ENCODE results near the gene FHOD3.

The FHOD3 gene

DNA sequence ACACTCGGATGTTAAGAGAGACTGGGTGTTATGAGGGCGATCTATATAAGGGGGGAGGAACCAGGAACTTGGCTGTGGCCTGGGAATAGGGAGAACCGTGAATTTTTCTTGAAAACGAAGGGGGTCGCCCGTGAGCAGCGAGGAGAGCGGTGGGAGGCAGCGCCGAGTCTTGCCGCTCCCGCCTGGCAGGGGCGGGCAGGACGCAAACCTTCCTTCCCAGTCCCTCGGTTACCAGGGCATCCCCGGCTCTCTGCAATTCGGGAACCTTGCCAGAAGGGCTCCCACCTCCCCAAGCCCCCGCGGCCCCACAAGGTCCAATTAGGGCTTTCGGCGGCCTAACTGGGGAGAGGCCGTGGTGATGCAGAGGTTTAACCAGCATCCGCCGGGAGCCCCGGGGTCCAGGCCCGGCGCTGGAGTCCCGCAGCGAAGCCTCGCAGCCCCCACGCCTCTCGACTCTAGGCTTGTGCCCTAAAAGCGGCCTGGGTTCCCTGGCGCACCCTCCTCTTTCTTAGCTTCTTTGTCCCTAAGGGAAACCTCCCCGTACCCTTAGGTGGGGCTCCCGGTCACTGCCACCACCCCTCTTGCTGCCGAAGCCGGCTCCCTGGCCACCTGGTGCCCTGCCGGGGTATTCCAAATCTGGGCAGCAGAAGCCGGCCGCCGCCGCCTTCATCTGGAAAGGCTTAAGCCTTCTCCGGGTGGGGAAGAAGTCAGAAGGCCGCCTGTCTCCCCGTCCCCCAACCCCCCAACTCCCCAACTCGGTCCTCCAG, 680 bp upstream of the FHOD3 start:
- no peak for DNase-seq (ENCODE audit: low read depth in 2 of 2)

DNA sequence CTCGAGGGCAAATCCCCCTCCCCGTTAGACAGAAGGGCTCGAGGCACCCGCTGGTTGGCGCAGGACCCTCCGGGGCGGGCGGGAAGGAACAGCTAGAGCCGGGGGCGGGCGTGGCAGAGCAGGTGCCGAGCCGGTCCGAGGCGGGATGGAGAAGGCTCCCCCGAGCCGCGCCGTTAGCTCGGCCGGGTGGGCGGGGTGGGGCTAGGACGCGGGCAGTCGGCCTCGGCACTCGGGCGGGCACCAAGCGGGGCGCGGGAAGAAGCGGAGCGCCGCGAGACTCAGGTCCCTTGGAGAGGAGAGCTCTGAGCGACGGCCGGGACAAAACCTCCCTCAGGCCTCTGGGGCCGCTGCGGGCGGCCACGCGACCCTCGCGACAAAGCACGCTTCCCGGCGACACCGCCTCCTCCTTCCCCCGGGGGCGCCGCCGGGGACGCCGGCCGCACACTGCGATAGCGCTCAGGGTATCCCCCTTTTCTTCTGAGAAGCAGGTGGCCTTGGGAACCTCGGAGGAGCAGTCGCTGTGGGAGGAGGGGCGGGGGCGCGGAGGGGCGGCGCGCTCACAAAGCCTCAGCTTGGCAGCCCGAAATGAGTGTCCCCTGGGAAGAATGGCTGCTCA, 721 bp downstream of the FHOD3 start:
- DNase-seq (ENCODE audit: low read depth in 2 of 2): no peak

DNA sequence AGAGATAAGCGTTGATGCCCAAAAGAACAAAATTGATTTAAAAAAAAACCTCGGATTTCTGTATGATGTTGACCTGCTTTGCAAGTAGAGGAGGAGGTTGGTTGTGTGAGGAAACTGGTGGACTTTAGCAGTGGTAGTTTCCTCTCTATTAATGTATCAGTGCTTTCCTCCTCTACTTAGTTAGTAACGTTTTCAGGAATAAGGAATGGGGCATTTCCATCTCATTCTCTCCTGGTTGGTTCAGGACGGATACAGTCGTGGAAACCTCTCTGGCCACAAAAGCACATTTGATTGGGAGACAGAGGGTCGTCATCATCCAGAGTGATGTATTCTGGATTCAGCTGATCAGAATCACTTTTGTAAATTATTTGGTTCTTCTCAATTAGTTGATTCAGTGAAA, 1.5 kb downstream of the FHOD3 start:
- no peak for DNase-seq (ENCODE audit: low read depth in 2 of 2)

DNA sequence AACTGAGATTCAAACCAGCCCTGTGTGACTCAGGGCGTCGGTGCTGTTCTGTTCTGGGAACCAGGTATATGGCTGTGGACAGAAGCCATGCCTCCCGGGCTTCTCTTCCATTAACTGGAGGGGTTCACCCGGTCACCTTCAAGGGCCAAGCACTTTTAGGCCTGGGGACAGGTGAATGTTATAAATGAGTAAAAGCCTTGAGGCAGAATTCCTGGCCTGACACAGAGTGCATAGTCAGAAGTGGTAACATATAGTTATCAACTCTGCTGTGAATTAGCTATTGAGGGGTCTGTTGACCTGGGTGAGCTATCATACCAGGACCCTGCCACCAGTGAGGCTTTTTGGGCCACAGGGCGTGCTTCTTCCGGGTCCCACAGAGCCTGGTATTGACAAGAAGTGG, 2.7 kb downstream of the FHOD3 start:
- DNase-seq (ENCODE audit: low read depth in 2 of 2): no peak

DNA sequence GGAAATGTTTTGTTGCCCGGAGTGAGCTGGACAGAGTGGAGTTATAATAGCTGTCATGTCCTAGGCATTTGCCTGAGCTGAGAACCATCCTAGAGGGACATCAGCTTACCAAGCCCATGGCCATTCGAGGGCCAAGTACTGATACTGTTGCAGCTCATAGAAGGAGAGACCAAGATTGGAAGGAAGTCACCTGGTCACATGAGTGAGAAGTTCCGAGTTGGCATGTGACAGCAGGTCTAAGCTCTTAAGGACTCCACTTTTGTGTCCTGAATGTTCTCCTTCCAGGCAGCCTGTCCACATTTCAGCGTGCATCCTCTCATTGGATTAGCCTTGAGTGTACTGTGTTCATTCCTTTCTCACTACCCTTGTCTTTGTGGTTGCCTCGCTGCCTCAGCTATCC, 4.4 kb downstream of the FHOD3 start:
- no peak for DNase-seq (ENCODE audit: low read depth in 2 of 2)

DNA sequence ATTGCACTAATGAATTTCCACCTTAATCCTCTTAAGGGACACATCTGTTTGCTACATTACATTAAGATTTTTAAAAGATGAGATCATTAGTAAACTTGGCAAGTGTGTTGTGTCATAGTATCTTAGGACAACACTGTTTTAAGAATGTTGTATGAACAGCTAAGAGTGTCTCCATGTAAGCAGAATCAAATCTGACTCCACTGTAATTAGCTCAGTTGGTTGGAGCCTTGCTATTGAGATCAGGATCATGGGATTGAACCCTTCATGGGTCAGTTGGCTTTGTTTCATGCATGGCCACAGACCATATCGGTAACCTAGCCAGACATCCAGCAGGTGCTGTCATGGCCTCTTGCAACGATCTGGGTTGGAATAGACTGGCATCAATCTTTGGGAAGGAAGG, 5.2 kb downstream of the FHOD3 start:
- no peak for DNase-seq (ENCODE audit: low read depth in 2 of 2)

DNA sequence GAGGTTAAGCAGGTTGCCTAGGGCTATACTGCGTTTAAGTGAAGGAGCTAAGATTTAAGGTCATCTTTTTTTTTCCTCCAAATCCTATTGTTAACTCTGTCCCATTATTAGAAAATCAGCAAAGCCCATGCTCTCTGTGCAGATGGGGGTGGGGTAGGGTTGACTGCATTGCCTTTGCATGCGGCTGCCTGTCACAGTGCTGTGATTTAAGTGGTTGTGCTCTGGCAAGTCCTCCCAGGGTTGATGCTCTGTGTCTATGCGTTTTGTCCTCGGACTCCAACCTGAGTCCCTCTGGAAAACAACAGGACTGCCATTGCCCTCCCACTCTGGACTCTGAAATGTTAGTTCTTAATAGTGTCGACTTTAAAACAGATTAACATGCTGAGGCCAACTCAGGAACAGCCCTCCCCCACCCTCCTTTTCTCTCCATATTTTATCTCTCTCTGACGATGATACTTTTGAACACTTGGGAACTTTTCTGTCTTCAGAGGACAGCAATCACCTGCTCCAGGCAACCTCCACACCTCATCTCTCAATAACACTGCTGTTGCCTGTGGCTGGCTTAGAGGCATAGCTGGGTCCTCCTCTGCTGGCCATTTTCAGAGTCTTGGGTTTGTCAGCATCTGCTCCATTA, 5.8 kb downstream of the FHOD3 start:
- no peak for DNase-seq (ENCODE audit: low read depth in 2 of 2)

DNA sequence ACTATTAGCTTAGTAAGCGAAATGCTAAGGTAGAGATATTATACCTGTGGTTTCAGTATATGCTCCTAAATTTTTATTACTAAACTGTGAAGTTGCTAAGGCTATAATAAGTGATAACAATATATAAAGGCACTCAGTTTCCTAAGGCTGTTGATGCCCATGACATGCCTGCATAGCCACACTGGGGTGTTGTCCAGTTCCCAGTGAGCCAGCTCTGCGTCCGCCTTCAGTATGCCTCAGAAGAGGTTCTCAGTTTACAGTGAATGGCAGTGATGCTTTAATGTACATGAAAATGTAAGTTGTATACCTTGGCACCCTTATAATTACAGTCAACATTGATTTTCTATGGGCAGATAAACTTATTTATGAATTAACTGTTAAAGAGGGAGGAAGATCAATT, 7.2 kb downstream of the FHOD3 start:
- DNase-seq (ENCODE audit: low read depth in 2 of 2): no peak

DNA sequence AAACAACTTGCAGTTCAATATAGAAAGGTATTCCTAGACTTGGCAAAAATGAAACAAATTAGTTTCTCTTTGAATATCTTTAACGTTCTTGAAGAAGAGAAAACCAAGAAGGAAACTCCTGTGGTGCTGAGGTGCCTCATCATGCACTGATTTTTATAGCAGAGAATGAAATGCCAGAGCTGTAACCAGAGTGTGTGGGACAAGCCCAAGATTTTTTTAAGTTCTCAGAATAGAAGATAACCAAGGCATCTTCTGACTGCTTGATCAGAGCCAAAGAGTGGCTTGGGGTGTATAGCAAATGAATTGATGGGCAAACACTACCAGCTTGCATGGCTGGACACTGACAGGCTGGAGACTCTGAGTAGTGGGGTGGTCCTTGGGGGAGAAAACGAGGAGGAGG, 7.9 kb downstream of the FHOD3 start:
- DNase-seq (ENCODE audit: low read depth in 2 of 2): no peak

DNA sequence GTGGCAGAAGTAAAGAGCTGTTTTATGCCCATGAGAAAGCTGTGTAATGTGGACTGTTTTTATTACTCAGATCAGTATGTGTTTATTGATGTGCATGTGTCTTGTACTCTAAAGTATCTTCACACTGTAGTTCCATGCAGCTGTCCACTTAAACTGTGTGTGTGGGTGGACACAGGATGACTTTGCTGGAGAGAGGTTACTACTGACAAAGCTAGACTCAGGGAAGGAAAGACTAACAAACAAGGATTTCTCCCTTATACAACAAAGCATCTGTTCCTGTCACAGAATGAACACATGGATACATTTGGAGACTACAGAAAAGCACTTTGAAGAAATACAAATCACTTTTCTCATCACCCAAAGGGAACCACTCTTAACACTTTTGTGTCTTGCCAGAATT, 10.0 kb downstream of the FHOD3 start:
- no peak for DNase-seq (ENCODE audit: low read depth in 2 of 2)

DNA sequence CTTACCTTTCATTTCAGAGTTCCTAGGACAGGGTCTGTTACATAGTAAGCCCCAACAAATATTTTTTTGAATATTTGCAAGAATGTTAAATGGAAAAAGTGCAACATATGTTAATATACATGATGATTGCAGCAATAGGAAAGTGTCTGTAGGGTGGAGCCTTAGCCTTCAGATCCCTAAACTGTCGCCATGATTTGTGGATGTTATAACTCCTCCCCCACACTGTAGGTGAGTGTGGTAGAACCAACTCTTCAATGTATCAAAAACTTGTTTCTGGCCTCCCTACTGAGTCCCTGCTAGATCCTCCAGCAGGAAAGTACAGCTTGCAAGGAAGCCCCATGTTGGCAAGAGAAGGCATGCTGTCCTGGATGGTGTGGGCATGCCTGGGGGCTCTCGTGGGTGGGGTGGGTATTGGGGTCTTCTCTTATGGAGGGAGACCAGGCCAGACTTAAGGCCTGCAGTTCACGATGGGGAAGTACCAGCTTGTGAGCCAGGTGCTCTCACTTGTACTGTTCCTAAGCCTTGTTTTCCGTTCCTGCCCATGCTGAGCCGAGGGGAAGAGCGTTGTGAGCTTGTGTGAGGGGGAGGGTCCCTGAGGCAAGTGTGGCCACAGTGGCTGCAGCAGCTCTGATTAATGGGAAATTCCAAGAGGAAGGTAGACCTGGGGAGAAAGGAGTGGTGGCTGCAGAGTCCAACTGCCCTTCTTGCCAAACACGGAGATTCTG, 11.4 kb downstream of the FHOD3 start:
- DNase-seq (ENCODE audit: low read depth in 2 of 2): no peak

DNA sequence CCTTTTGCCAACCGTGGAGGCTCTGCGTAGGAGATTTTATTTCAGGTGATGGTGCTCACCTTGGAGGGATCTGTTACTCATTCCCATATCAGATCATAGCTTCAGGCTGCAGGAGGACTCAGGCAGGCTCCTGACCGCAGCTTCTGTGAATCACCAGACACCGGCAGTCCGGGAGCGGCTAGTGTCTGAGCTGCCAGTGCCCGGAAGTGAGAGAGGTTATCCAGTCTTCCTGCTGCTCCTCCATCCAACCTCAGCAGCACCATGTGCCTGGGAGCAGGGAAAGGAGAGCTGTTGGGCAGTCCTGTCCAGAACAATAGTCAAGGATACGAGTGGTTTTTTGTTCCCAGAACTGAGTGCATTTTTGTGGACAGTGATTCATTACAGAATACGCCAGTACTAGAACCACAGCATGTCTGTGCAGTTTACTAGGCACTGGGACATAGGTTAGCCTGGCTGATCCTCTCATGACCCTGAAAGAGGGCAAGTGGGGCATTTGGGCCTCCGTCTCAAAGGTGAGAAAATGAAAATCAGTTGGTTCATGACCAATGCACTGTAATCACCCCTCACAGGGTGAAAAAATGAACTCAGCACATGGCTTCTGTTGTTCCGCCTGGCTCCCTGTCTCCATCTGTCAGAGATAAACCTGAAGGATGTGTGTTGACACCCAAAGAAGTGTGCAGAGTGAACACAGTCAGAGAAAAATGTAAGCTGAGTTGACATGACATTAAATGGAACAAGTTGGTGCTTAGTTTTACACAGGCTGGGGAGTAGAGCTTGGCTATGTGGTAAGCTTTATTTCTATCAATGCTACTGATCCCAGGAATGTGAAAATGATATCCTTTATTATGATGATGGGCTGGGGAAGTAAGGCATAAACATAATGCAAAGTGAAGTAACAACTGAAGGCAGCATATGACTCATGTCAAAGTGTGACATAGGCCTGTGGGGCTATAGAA, 12.2 kb downstream of the FHOD3 start:
- DNase-seq (ENCODE audit: low read depth in 2 of 2): peak; percentile 94

DNA sequence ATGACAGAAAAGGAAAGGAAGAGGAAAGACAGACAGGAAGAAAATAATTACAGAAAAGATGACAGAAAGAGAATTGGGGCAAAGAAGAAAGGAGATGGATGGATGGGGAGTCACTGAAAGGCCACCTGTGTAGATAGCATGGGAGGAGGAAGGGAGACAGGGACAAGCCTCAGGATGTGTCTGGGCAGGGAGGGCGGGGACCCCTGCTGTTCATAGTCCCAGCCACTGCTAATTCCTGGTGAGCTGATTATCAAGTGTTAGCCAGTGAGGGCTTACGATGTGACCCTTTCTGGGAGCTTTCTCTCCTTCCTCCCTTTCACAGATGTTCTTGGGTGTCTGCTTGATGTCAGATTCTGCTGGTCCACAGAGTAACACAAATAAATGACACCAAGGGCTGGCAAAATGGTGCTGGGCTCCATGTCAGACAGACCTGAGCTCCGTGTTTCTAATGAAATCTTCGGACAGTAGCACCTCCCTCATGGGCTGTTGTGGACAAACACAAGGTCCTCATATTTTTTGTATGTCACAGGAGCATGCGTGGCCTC, 13.6 kb downstream of the FHOD3 start:
- no peak for DNase-seq (ENCODE audit: low read depth in 2 of 2)

DNA sequence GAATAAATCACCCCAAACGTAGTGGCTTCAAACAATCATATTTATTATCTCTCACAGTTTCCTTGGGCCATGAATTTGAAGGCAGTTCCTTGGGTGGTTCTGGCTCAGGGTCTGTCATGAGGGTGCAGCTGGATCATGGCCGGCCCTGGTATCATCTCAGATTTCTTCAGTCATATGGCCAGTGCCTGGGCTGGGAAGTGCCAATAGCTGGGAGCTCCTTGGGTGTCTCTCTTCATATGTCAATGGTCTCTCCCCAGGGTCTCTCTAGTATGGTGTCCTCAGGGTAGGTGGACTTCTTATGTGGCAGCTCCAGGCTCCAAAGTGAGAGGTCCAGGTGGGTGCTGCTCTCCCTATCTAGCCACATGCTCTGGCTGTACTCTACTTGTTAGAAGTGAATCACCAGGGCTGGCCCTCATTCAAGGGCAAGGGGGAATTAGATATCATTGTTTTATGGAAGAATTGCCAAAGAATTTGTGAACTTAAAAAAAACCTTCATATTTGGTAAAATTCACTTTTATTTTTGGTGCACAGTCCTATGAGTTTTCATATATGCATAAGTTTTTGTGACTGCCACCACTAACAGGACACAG, 15.4 kb downstream of the FHOD3 start:
- no peak for DNase-seq (ENCODE audit: low read depth in 2 of 2)

DNA sequence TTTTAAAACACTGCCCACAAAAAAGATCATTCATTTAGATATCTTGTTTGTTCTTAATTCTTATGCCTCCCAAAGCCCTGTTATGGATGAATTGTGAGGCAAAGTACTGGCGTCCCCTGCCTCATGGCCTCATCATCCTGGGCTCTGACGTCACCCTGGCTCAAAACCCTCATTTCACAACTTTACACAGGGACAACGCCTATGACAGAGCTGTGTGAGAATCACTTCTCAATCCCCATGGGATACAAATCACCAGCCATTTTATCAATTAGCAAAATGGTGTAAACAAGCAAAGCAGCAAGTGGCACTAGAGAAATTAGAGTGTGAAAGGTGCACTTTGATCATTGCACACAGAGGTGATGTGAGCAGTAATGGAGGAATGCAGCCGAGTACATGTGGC, 16.6 kb downstream of the FHOD3 start:
- DNase-seq (ENCODE audit: low read depth in 2 of 2): no peak

DNA sequence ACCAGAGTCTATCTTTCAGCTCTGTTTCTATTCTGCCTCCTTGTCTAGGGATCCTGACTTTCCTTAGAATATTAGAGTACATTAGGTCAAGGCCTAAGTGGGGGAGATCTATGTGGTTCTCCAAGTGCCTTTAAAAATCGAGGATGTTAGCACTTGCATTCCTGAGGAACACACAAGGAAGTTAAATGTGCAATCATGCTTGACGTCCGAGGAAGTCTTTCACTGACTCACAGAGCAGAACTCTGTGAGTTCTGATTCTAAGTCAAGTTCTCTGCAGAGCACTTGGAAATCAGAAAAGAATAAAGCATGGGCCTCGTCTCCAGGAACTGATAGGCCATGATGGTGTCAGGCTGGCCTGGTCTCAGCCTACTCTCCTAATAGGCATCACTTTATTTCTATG, 17.2 kb downstream of the FHOD3 start:
- DNase-seq (ENCODE audit: low read depth in 2 of 2): peak; percentile 66 to 72

DNA sequence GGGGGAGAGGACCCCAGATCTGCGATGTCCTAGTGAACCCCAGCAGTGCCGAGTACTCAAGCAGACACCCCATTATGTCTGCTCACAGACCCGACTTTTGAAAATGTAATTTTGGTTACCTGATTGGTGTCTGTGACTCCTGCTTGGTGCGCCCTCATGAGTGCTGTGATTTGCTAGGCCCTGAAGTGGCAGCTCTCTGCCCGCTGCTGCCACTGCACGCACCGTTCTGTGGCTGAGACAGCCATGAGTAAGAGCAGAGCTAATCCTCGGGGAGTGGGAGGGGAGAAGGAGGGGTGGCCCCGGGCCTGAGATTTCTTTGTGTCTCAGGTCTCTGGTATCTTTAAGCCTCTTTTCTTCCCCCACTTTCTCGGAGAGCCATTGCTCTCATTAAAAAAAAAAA, 18.2 kb downstream of the FHOD3 start:
- DNase-seq (ENCODE audit: low read depth in 2 of 2): no peak

DNA sequence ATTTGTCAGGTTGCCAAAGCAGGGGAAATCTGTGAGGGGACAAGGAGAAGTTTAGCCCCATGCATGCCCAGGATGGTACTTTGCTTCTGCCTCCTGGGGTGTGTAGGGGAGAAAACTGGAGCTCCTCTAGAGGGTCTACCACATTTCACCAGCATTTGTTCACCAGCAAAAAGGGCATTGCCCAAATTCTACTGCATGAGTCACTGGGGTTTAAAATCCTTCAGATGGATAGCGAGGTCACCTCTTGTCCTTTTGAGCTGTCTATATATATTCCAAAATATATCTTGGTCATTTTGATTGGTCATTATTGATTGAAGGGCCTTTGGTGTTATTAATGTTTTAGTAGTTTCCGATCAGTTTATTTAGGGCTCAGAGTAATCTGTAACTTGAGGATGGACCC, 18.7 kb downstream of the FHOD3 start:
- DNase-seq (ENCODE audit: low read depth in 2 of 2): no peak

DNA sequence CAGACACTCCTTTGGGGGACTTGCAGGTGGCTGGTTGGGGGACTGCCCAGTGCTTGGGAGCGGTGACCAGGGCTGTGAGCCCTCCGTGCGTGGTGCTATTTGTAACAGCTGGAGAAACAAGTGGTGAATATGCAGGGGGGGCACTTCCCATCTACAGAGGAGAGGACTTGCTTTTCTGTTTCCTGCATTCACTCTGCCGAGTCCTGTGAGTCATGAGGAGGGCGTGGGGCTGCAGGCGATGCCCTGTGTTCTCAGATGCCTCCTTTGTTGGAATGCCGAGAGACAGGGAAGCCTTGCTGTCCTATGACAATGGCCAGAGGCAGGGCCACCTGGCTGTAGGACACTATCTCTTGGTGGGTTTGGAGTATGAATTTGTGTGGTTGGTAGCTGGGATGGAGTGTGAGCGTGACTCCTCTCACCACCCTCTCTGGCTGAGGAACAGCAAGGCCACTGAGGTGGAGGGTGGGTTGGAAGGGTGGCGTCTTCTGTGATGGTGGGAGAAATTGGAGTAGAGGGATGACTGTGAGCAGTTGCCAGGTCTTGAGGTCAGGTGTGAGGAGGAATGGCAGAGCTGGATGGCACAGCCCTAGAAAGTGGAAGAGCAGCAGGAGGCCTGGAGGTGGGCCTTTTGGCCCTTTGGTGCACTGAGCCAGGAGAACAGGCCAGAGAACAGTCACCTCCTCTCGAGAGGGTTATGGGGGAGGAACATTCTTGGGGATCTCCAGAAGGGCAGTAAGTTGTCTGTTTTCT, 24.3 kb downstream of the FHOD3 start:
- no peak for DNase-seq (ENCODE audit: low read depth in 2 of 2)

DNA sequence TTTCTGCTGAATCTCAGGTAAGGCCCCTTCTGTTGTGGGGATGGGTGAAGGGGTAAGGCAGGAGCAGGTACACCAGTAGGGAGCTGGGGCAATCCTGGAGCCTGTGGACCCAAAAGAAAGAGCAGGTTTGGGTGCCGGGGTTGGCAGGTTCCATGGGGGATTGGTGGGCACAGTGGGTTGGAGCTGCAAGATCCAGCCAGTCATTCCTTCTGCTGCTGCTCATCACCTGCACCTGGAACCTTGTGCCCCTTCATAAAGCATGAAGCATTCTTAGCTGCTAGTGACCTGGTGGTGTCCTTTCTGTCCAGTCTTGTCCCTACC, 24.9 kb downstream of the FHOD3 start:
- no peak for DNase-seq (ENCODE audit: low read depth in 2 of 2)
